Activated CD4-positive, alpha-beta T cell treated with anti-CD3 and anti-CD28 coated beads, Interleukin-2, amount 50 U/mL, for 48 hours (primary cell): ENCODE measurements around the gene TTC34.

ENCODE experiments used
- DNase-seq, 2 experiments: peaks; one replicate each; pipeline ENCODE4 v3.0.0-alpha.2; 2020

The TTC34 gene

GRCh38 chr1:2602866-2603520, 198.5 kb downstream of the TTC34 start:
- DNase-seq = no peak

GRCh38 chr1:2602311-2602835, 199.1 kb downstream of the TTC34 start:
- no peak for DNase-seq

GRCh38 chr1:2601721-2602303, 199.7 kb downstream of the TTC34 start:
- DNase-seq = no peak

GRCh38 chr1:2598329-2598931, 203.1 kb downstream of the TTC34 start:
- DNase-seq = no peak

- no peak for DNase-seq
Measured at GRCh38 chr1:2597441-2598328, 203.8 kb downstream of the TTC34 start.

GRCh38 chr1:2596530-2597333, 204.8 kb downstream of the TTC34 start:
- DNase-seq = no peak

- DNase-seq = no peak
Measured at GRCh38 chr1:2595812-2596529, 205.5 kb downstream of the TTC34 start.

- DNase-seq = no peak
Measured at GRCh38 chr1:2595261-2595811, 206.2 kb downstream of the TTC34 start.

- DNase-seq = no peak
Measured at GRCh38 chr1:2594641-2595131, 206.8 kb downstream of the TTC34 start.

GRCh38 chr1:2594001-2594640, 207.4 kb downstream of the TTC34 start:
- DNase-seq = no peak

GRCh38 chr1:2593251-2593878, 208.1 kb downstream of the TTC34 start:
- DNase-seq = no peak

GRCh38 chr1:2592672-2593071, 208.8 kb downstream of the TTC34 start:
- no peak for DNase-seq

GRCh38 chr1:2591581-2592261, 209.8 kb downstream of the TTC34 start:
- DNase-seq = no peak

GRCh38 chr1:2591233-2591580, 210.3 kb downstream of the TTC34 start:
- no peak for DNase-seq

- DNase-seq = no peak
Measured at GRCh38 chr1:2590233-2591141, 211.0 kb downstream of the TTC34 start.

GRCh38 chr1:2589431-2590232, 211.9 kb downstream of the TTC34 start:
- no peak for DNase-seq

- no peak for DNase-seq
Measured at GRCh38 chr1:2588661-2589430, 212.6 kb downstream of the TTC34 start.
